Breast epithelium (tissue), 4 donors: ENCODE results near the gene NFAT5. TPM values are rescaled to one million over a fixed set of nuclear protein-coding genes. Genes with fewer than 3 reads are reported as not detected.

Source experiments
- DNase-seq, 2 donors: peaks; one replicate each; pipeline ENCODE4 v3.0.0-alpha.2; 2019; ENCODE audit warnings: low spot score in 2 of 2
- H3K27ac ChIP-seq, 2 donors: fragments of 200-600 bp; sonication (generic) in 1 of 2; one replicate each; pipeline ENCODE4 v1.5.1; 2016 to 2019; ENCODE audit warnings: mild to moderate bottlenecking in 1 of 2
- H3K27me3 ChIP-seq, 2 donors: fragments of 200-600 bp; sonication (generic) in 1 of 2; one replicate each; pipeline versions ENCODE4 v1.5.1 to v1.6.0; 2017 to 2019; ENCODE audit warnings: control low read depth in 1 of 2, mild to moderate bottlenecking in 1 of 2
- H3K36me3 ChIP-seq: fragments of 200-600 bp; one replicate; pipeline ENCODE4 v1.5.1; 2019
- H3K4me1 ChIP-seq, 2 donors: fragments of 200-600 bp; sonication (generic); one replicate each; pipeline ENCODE4 v1.5.1; 2016 to 2019; ENCODE audit warnings: control low read depth in 1 of 2
- H3K4me3 ChIP-seq, 3 donors: fragments of 200-600 bp; sonication (generic); 1 replicate in 2 of 3; 2 replicates in 1 of 3; pipeline ENCODE4 v1.5.1; 2016 to 2019; ENCODE audit warnings: mild to moderate bottlenecking in 3 of 3, moderate library complexity in 2 of 3
- H3K9me3 ChIP-seq, 2 donors: fragments of 200-600 bp; sonication (generic) in 1 of 2; one replicate each; pipeline ENCODE4 v1.5.1; 2016 to 2019; ENCODE audit warnings: control low read depth in 1 of 2
- POLR2A ChIP-seq: fragments of 450-650 bp; IDR thresholded peaks from one replicate; pipeline ENCODE4 v1.6.1; 2016; ENCODE audit warnings: antibody characterized with exemption, mild to moderate bottlenecking, moderate library complexity
- POLR2AphosphoS5 ChIP-seq, 3 donors: sonication (generic); formaldehyde crosslinking; IDR thresholded peaks; one replicate each; pipeline ENCODE4 v1.6.1; 2017; ENCODE audit warnings: antibody characterized with exemption in 3 of 3
- intact Hi-C: fragments of 100-400 bp; cut with DNase I; formaldehyde crosslinking; loops from one replicate; pipeline ENCODE4 v1.15.1; 2023; ENCODE audit warnings: low total_unique reads
- total RNA-seq, 3 donors: library from RNA; depleted of rRNA; stranded (reverse); fragments of >200 nt; gene quantifications; one replicate each; pipeline ENCODE4 v1.1.0, GENCODE V29; 2016
- TF ChIP-seq, protein P1 (sequence below), 3 donors: fragments of 450-650 bp; IDR thresholded peaks; one replicate each; pipeline ENCODE4 v1.5.1; 2016 to 2017; ENCODE audit warnings: antibody characterized with exemption in 3 of 3, mild to moderate bottlenecking in 3 of 3, moderate library complexity in 3 of 3

NFAT5 gene
- total RNA-seq, 3 donors from 2014 or later, result 57.3 to 88.3 (median 63.3) TPM

DNA sequence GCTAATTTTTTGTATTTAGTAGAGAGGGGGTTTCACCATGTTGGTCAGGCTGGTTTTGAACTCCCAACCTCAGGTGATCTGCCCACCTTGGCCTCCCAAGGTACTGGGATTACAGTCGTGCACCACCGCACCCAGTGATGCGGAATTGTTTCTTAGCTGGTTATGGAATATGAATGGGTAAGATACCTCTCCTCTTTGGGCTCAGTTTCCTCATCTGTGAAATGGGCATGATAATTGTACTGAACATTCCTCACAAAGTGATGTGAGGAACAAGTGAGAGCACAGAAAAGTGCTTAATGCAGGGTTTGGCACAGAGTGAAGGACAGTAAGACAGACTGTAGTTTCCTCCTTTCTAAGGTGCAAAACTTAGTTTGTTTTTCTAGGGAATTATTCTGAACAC is 31.0 kb upstream of the NFAT5 start:
- no peak for TF ChIP-seq POLR2AphosphoS5 (IDR thresholded peaks at IDR 0.05)
- TF ChIP-seq, protein P1, sequence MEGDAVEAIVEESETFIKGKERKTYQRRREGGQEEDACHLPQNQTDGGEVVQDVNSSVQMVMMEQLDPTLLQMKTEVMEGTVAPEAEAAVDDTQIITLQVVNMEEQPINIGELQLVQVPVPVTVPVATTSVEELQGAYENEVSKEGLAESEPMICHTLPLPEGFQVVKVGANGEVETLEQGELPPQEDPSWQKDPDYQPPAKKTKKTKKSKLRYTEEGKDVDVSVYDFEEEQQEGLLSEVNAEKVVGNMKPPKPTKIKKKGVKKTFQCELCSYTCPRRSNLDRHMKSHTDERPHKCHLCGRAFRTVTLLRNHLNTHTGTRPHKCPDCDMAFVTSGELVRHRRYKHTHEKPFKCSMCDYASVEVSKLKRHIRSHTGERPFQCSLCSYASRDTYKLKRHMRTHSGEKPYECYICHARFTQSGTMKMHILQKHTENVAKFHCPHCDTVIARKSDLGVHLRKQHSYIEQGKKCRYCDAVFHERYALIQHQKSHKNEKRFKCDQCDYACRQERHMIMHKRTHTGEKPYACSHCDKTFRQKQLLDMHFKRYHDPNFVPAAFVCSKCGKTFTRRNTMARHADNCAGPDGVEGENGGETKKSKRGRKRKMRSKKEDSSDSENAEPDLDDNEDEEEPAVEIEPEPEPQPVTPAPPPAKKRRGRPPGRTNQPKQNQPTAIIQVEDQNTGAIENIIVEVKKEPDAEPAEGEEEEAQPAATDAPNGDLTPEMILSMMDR (IDR thresholded peaks at IDR 0.05), result no peak
- TF ChIP-seq POLR2A, result no peak
- Histone ChIP-seq H3K9me3 (no peaks in the 10 kb centered on the region), H3K36me3 (no peaks in the 10 kb centered on the region), H3K4me1 (peaks cover 0 to 3% of the 10 kb centered on the region in 2 donors), H3K4me3 (no peak overlapping the region), H3K27ac (no peak overlapping the region), H3K27me3 (no peaks in the 10 kb centered on the region)
- no peak for DNase-seq
- intact Hi-C loops, result no loop called here

GRCh38 chr16:69535123-69536050 is 30.4 kb upstream of the NFAT5 start:
- H3K36me3 ChIP-seq, result no peaks in the 10 kb centered on the region
- H3K27ac ChIP-seq, result no peak overlapping the region
- TF ChIP-seq, protein P1 (IDR thresholded peaks at IDR 0.05), result no peak
- TF ChIP-seq POLR2AphosphoS5 (IDR thresholded peaks at IDR 0.05) (no peak), POLR2A (no peak)
- H3K9me3 ChIP-seq, result no peaks in the 10 kb centered on the region
- no peak for DNase-seq
- intact Hi-C loops, result no loop called here
- H3K27me3 ChIP-seq, result no peaks in the 10 kb centered on the region
- no peak overlapping the region for H3K4me3 ChIP-seq
- H3K4me1 ChIP-seq, result peaks cover 0 to 3% of the 10 kb centered on the region in 2 donors

DNA sequence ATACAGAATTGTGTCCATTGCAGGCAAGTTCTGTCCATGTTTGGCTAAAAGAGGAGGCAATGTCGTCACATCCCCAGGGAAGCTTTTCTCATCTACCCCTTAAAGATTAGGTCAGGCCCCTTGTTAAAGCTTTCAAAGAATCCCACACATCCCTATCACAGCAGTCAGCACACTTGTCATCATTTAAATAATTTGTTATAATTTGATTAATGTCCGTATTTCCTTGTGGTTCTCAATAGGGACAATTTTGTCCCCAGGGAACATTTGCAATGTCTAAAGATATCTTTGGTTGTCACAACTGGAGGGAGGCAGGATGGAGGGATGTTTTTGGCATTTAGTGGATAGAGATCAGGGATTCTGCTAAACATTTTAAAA is 28.1 kb upstream of the NFAT5 start:
- no peaks in the 10 kb centered on the region for H3K36me3 ChIP-seq
- H3K9me3 ChIP-seq, result no peaks in the 10 kb centered on the region
- TF ChIP-seq, protein P1 (IDR thresholded peaks at IDR 0.05), result no peak
- TF ChIP-seq POLR2AphosphoS5 (IDR thresholded peaks at IDR 0.05) (no peak), POLR2A (no peak)
- intact Hi-C loops, result no loop called here
- H3K4me1 ChIP-seq, result no peaks in the 10 kb centered on the region
- H3K27ac ChIP-seq, result no peak overlapping the region
- DNase-seq, result no peak
- H3K27me3 ChIP-seq, result no peaks in the 10 kb centered on the region
- no peak overlapping the region for H3K4me3 ChIP-seq

- intact Hi-C loops, result no loop called here
- no peak overlapping the region for H3K27ac ChIP-seq
- no peaks in the 10 kb centered on the region for H3K27me3 ChIP-seq
- no peaks in the 10 kb centered on the region for H3K4me1 ChIP-seq
- H3K36me3 ChIP-seq, result no peaks in the 10 kb centered on the region
- H3K9me3 ChIP-seq, result no peaks in the 10 kb centered on the region
- TF ChIP-seq POLR2AphosphoS5 (IDR thresholded peaks at IDR 0.05) (no peak), POLR2A (no peak)
- DNase-seq, result no peak
- no peak overlapping the region for H3K4me3 ChIP-seq
Observed at GRCh38 chr16:69538808-69539207, 27.0 kb upstream of the NFAT5 start.

DNA sequence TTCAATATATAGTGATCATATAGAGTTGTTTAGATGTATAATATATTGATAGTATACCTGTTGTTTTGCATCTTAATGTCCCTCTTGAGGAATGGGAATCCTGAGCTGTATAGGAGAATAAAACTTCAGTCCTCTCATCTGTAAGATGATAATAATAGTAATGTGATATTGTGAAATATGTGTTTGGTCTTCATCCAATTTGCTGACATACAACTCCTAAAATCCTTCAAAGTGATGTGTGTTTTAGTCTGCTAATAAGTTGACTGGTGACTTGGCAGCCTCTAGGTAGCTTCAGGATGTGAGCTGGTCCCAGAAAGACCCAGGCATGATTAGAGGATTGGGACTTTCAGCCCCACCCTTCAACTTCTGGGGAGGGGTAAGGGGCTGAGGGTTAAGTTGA is 22.8 kb upstream of the NFAT5 start:
- Histone ChIP-seq H3K4me3 (no peak overlapping the region), H3K9me3 (no peaks in the 10 kb centered on the region), H3K27ac (no peak overlapping the region), H3K36me3 (no peaks in the 10 kb centered on the region), H3K4me1 (no peaks in the 10 kb centered on the region), H3K27me3 (no peaks in the 10 kb centered on the region)
- intact Hi-C loops, result no loop called here
- no peak for DNase-seq
- TF ChIP-seq POLR2A (no peak), POLR2AphosphoS5 (IDR thresholded peaks at IDR 0.05) (no peak)
- TF ChIP-seq, protein P1 (IDR thresholded peaks at IDR 0.05), result no peak
